ENCODE results near the gene ATAT1. TPM values are rescaled to one million over a fixed set of nuclear protein-coding genes. Genes with fewer than 3 reads are reported as not detected.

Gene ATAT1
- total and polyA plus RNA-seq, 10 of the 15 experiments (the other 5 are each of a cell fraction or from before 2014, with no cell fraction given), result 1.1 to 14.2 (median 6.9) TPM

GRCh38 chr6:30614044-30614842 is 12.4 kb upstream of the ATAT1 start (continued):
- no peak for TF ChIP-seq MTA2 (IDR thresholded peaks at IDR 0.05; ENCODE audit: low read depth)
- TF ChIP-seq RCOR1 (conservative IDR thresholded peaks at IDR 0.05; ENCODE audit: low read depth, low read length), result 0 out of 2 replicates have a peak, but pooled peaks have one; percentile 61
- TF ChIP-seq ZNF24 (IDR thresholded peaks at IDR 0.05), result no peak
- no peak for TF ChIP-seq ZNF622 (IDR thresholded peaks at IDR 0.05)
- TF ChIP-seq NR2C1 (IDR thresholded peaks at IDR 0.05), result no peak
- TF ChIP-seq POLR2A (IDR thresholded peaks at IDR 0.05; ENCODE audit: low read depth, low read length), result peak; percentile 74
- TF ChIP-seq RFX5 (IDR thresholded peaks at IDR 0.05; ENCODE audit: low read depth, low read length), result no peak
- no peak for TF ChIP-seq ESRRA (IDR thresholded peaks at IDR 0.05; ENCODE audit: low read length)
- no peak for TF ChIP-seq CREM (IDR thresholded peaks at IDR 0.05; ENCODE audit: low read depth)
- peak; percentile 70; the same call in 1 of the 2 replicates for TF ChIP-seq TARDBP (IDR thresholded peaks at IDR 0.05; ENCODE audit: borderline replicate concordance)
- no peak for TF ChIP-seq NKRF (conservative IDR thresholded peaks at IDR 0.05)
- peak; percentile 62; the same call in 1 of the 2 replicates for TF ChIP-seq SMAD5 (IDR thresholded peaks at IDR 0.05; ENCODE audit: low read depth)
- TF ChIP-seq ATF7 (IDR thresholded peaks at IDR 0.05; ENCODE audit: low read depth), result no peak
- no peak for TF ChIP-seq PAX8 (IDR thresholded peaks at IDR 0.05)
- no peak for TF ChIP-seq ZBED1 (IDR thresholded peaks at IDR 0.05; ENCODE audit: borderline replicate concordance)
- no peak for TF ChIP-seq NFYB (IDR thresholded peaks at IDR 0.05; ENCODE audit: insufficient read depth, low read depth, low read length)
- no peak for TF ChIP-seq SIN3A (IDR thresholded peaks at IDR 0.05; ENCODE audit: low read depth, low read length)
- TF ChIP-seq NBN (IDR thresholded peaks at IDR 0.05), result no peak
- no peak for TF ChIP-seq CUX1 (IDR thresholded peaks at IDR 0.05; ENCODE audit: insufficient replicate concordance, low read depth, low read length)
- 0 out of 2 replicates have a peak, but pooled peaks have one; percentile 9 for TF ChIP-seq TCF7 (IDR thresholded peaks at IDR 0.05; ENCODE audit: borderline replicate concordance)
- no peak for TF ChIP-seq RBBP5 (conservative IDR thresholded peaks at IDR 0.05)
- TF ChIP-seq FOXM1 (IDR thresholded peaks at IDR 0.05; ENCODE audit: low read depth, low read length), result peak; percentile 24; the same call in 1 of the 2 replicates
- TF ChIP-seq E2F4 (IDR thresholded peaks at IDR 0.05; ENCODE audit: low read depth, low read length), result no peak
- no peak for TF ChIP-seq ZNF274 (IDR thresholded peaks at IDR 0.05; ENCODE audit: insufficient read depth, insufficient read length)
- TF ChIP-seq SMAD1 (IDR thresholded peaks at IDR 0.05; ENCODE audit: low read depth, partially characterized antibody), result no peak
- TF ChIP-seq EZH2 (IDR thresholded peaks at IDR 0.05; ENCODE audit: borderline replicate concordance, control insufficient read depth, low read depth, low read length), result no peak

All from GM12878 (cell line).